Retinal pigment epithelial cell (primary cell): ENCODE data around the gene MILR1.
"Not testable (repeated sequence)": the region's sequence is repeated elsewhere in the genome, so short reads cannot be mapped to it uniquely, and the experiment has no call there.

Source experiments
- DNase-seq: peaks from one replicate; pipeline ENCODE4 v3.0.0-alpha.2; 2010; ENCODE audit warnings: low read depth
- H3K4me3 ChIP-seq: 2 replicates; pipeline ENCODE4 v1.5.1; 2011; ENCODE audit warnings: mild to moderate bottlenecking, low read length, control low read depth, moderate library complexity
- CTCF ChIP-seq: conservative IDR thresholded peaks from 2 replicates; pipeline ENCODE4 v1.5.1; 2011; ENCODE audit warnings: low read depth, low read length, control low read depth, inconsistent platforms

Gene MILR1

DNA sequence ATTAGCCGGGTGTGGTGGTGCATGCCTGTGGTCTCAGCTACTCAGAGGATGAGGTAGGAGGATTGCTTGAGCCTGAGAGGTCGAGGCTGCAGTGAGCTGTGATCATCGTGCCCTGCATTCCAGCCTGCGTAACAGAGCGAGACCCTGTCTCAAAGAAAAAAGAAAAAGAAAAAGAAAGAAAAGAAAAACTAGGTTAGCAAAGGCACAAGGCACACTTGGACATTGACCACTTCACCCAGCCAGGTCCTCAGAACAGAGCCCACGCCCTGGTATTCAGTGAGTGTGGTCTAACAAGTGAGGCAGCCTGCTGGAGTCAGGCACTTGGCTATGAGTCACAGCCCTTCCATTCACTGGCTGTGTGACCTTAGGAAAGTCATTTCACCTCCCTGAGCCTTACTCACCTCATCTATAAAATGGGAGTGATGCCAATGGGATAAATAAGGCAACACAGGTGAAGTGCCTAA lies 10.4 kb downstream of the MILR1 start:
- no peak overlapping the region for H3K4me3 ChIP-seq
- DNase-seq = no peak
- TF ChIP-seq CTCF = no peak

DNA sequence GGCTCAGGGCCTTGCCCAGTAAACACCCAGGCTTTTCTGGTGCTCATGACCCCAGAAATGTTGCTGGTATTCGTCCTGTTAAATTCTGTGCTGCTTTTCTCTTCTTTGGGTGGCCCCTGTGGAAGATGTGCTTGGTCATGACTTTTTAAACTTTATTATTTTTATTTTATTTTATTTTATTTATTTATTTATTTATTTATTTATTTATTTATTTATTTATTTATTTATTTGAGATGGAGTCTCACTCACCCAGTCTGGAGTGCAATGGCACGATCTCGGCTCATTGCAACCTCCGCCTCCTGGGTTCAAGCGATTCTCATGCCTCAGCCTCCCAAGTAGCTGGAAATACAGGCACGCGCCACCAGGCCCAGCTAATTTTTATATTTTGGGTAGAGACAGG lies 10.9 kb downstream of the MILR1 start:
- not testable (repeated sequence) for DNase-seq, H3K4me3 ChIP-seq

DNA sequence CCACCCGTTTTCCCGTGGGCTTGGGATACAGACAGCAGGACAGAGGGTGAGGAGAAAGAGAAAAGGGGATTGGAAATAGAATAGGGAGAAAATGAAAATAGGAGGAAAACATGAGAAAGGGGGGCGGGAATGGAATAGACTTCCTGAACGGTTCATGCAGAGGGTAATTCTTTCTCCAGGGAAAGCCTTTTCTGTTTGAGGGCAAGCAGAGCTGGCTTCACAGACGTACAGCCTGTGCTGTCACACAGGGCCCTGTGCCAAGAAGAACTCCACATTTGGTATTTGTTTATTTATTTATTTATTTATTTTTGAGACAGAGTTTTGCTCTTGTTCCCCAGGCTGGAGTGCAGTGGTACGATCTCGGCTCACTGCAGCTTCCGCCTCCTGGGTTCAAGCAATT lies 12.0 kb downstream of the MILR1 start:
- TF ChIP-seq CTCF = no peak
- no peak for DNase-seq

DNA sequence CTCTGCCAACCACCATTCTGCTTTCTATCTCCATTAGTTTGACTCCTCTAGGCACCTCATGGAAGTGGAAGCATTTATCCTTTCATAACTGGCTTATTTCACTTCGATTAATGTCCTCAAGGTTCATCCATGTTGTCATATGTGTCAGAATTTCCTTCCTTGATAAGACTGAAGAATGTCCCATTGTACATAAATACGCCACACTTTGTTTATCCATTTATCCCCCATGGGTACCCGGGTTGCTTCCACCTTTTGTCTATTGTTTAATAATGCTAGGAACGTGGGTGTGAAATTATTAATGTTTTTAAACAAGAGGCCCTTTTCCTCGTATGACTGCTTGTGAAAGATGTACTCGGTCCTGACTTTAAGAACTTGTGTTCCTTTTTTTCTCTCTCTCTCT lies 12.9 kb downstream of the MILR1 start:
- no peak for TF ChIP-seq CTCF
- no peak for DNase-seq
- H3K4me3 ChIP-seq = no peak overlapping the region

More for the DNA sequence above, 12.0 kb downstream of the MILR1 start:
- H3K4me3 ChIP-seq = no peak overlapping the region

DNA sequence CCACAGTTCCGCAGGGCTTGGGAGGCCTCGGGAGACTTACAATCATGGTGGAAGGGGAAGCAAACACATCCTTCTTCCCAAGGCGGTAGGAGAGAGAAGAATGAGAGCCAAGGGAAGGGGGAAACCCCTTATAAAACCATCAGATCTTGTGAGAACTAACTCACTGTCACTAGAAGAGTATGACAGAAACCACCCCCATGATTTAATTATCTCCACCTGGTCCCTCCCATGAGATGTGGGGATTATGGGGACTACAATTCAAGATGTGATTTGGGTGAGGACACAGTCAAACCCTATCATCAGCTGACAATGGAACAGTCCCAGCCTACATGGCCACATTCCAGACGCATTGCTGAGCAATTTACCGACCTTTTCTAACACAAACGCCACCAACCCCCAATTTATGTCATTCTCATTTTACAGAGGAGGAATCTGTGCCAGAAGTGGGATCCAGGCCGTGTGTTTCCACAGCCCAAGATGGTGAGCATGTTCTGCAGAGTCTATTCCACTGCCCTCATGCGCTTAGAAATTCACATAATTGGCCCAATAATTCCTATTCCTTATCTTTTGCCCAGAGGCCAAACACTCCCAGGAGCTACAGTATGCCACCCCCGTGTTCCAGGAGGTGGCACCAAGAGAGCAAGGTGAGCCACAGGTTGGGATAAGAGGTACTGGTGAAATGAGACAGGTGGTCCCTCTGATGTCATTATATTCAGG lies 17.3 kb downstream of the MILR1 start:
- TF ChIP-seq CTCF = no peak
- DNase-seq = no peak

GRCh38 chr17:64466834-64467233 lies 17.9 kb downstream of the MILR1 start:
- not testable (repeated sequence) for H3K4me3 ChIP-seq, DNase-seq

More for the DNA sequence above, 17.3 kb downstream of the MILR1 start:
- no peak overlapping the region for H3K4me3 ChIP-seq

DNA sequence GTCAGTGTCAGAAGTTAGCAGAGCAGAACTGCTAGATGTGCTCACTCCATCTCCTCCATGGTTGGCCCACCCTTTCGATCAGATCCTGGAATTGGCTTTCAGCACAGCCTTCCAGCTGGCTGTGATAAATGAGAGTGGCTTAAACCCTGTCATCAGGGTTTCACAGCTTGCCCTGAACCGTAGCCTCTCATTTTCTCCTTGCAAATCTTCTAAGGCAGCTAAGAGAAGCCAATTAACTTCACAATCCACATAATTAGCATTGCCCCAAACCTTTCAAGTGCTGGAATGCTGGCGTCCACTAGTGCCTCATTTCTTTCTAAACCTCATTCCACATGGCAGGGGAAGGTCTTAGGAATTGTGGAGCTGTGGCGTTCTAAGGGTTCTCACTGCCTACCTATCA lies 21.7 kb downstream of the MILR1 start:
- H3K4me3 ChIP-seq = no peak overlapping the region
- no peak for TF ChIP-seq CTCF
- peak; percentile 23 for DNase-seq

DNA sequence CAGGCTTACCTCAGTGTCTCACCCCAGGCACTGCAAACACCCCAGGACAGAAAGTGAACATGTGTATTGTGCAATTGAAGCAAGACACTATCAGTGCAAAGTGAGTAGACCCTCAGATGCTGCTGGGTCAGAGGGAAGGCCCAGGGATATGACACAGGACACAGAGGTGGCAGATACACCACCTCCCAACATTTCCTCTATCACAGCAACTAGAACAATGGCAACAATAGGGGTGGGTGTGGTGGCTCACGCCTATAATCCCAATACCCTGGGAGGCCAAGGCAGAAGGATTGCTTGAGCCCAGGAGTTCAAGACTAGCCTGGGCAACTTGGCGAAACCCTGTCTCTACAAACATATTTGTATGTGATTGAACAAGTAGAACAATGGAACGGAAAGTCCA lies 22.5 kb downstream of the MILR1 start:
- H3K4me3 ChIP-seq = no peak overlapping the region
- TF ChIP-seq CTCF = no peak
- no peak for DNase-seq
